ENCODE data around the gene RHOD.
A peak's percentile ranks its signal among the peaks of the same experiment; 100 is the strongest.

The RHOD gene

GRCh38 chr11:67044496-67044895, 12.2 kb upstream of the RHOD start:
- ATAC-seq (ENCODE audit: low read depth), result no peak

GRCh38 chr11:67045314-67045713, 11.3 kb upstream of the RHOD start:
- peak; percentile 78 for ATAC-seq (ENCODE audit: low read depth)
- Mint-ChIP-seq H3K4me3 (no peak overlapping the region), H3K36me3 (no peaks in the 10 kb centered on the region), H3K27me3 (peaks cover 39% of the 10 kb centered on the region), H3K9me3 (no peaks in the 10 kb centered on the region), H3K27ac (no peak overlapping the region), H3K4me1 (peaks cover 22% of the 10 kb centered on the region)
- no peak for DNase-seq (ENCODE audit: low spot score in 2 of 2)

More at GRCh38 chr11:67044496-67044895, 12.2 kb upstream of the RHOD start:
- no peak for DNase-seq (ENCODE audit: low spot score in 2 of 2)
- Mint-ChIP-seq H3K4me3 (no peak overlapping the region), H3K4me1 (peaks cover 22% of the 10 kb centered on the region), H3K27ac (no peak overlapping the region), H3K27me3 (peaks cover 47% of the 10 kb centered on the region), H3K9me3 (no peaks in the 10 kb centered on the region), H3K36me3 (no peaks in the 10 kb centered on the region)

GRCh38 chr11:67048515-67049130, 8.0 kb upstream of the RHOD start:
- H3K4me3 Mint-ChIP-seq, result no peak overlapping the region
- H3K27me3 Mint-ChIP-seq, result peaks cover 29% of the 10 kb centered on the region
- no peaks in the 10 kb centered on the region for H3K9me3 Mint-ChIP-seq
- ATAC-seq (ENCODE audit: low read depth) (no peak), DNase-seq (ENCODE audit: low spot score in 2 of 2) (no peak)
- H3K36me3 Mint-ChIP-seq, result no peaks in the 10 kb centered on the region
- H3K27ac Mint-ChIP-seq, result no peak overlapping the region
- H3K4me1 Mint-ChIP-seq, result peaks cover 10% of the 10 kb centered on the region

GRCh38 chr11:67050139-67050538, 6.5 kb upstream of the RHOD start:
- ATAC-seq (ENCODE audit: low read depth) (no peak), DNase-seq (ENCODE audit: low spot score in 2 of 2) (no peak)
- Mint-ChIP-seq H3K9me3 (no peaks in the 10 kb centered on the region), H3K4me1 (peaks cover 12% of the 10 kb centered on the region), H3K4me3 (no peak overlapping the region), H3K27ac (no peak overlapping the region), H3K36me3 (no peaks in the 10 kb centered on the region), H3K27me3 (peaks cover 28% of the 10 kb centered on the region)

GRCh38 chr11:67051180-67051893, 5.3 kb upstream of the RHOD start:
- no peak for DNase-seq (ENCODE audit: low spot score in 2 of 2)
- no peak for ATAC-seq (ENCODE audit: low read depth)
- H3K27ac Mint-ChIP-seq, result no peak overlapping the region
- H3K4me1 Mint-ChIP-seq, result peaks cover 10% of the 10 kb centered on the region
- peaks cover 28% of the 10 kb centered on the region for H3K27me3 Mint-ChIP-seq
- no peaks in the 10 kb centered on the region for H3K36me3 Mint-ChIP-seq
- no peak overlapping the region for H3K4me3 Mint-ChIP-seq
- no peaks in the 10 kb centered on the region for H3K9me3 Mint-ChIP-seq

- Mint-ChIP-seq H3K36me3 (no peaks in the 10 kb centered on the region), H3K27me3 (peaks cover 25% of the 10 kb centered on the region), H3K4me3 (no peak overlapping the region), H3K27ac (no peak overlapping the region), H3K9me3 (no peaks in the 10 kb centered on the region), H3K4me1 (peaks cover 8% of the 10 kb centered on the region)
- no peak for ATAC-seq (ENCODE audit: low read depth)
- no peak for DNase-seq (ENCODE audit: low spot score in 2 of 2)
Observed at GRCh38 chr11:67051945-67052488, 4.6 kb upstream of the RHOD start.

GRCh38 chr11:67052891-67053290, 3.8 kb upstream of the RHOD start:
- peaks cover 25% of the 10 kb centered on the region for H3K27me3 Mint-ChIP-seq
- H3K36me3 Mint-ChIP-seq, result no peaks in the 10 kb centered on the region
- H3K9me3 Mint-ChIP-seq, result no peaks in the 10 kb centered on the region
- DNase-seq (ENCODE audit: low spot score in 2 of 2) (no peak), ATAC-seq (ENCODE audit: low read depth) (no peak)
- H3K4me1 Mint-ChIP-seq, result peaks cover 8% of the 10 kb centered on the region
- no peak overlapping the region for H3K27ac Mint-ChIP-seq
- no peak overlapping the region for H3K4me3 Mint-ChIP-seq

GRCh38 chr11:67053896-67054329, 2.7 kb upstream of the RHOD start:
- no peak overlapping the region for H3K27ac Mint-ChIP-seq
- no peak for DNase-seq (ENCODE audit: low spot score in 2 of 2)
- ATAC-seq (ENCODE audit: low read depth), result peak; percentile 68
- H3K4me3 Mint-ChIP-seq, result no peak overlapping the region
- no peaks in the 10 kb centered on the region for H3K9me3 Mint-ChIP-seq
- peaks cover 25% of the 10 kb centered on the region for H3K27me3 Mint-ChIP-seq
- peaks cover 8% of the 10 kb centered on the region for H3K4me1 Mint-ChIP-seq
- H3K36me3 Mint-ChIP-seq, result no peaks in the 10 kb centered on the region

- no peak for DNase-seq (ENCODE audit: low spot score in 2 of 2)
- Mint-ChIP-seq H3K4me3 (no peak overlapping the region), H3K36me3 (no peaks in the 10 kb centered on the region), H3K27ac (no peak overlapping the region), H3K4me1 (peaks cover 8% of the 10 kb centered on the region), H3K9me3 (no peaks in the 10 kb centered on the region), H3K27me3 (peaks cover 23% of the 10 kb centered on the region)
- no peak for ATAC-seq (ENCODE audit: low read depth)
Observed at GRCh38 chr11:67054346-67054835, 2.3 kb upstream of the RHOD start.

- no peak overlapping the region for H3K27ac Mint-ChIP-seq
- H3K4me1 Mint-ChIP-seq, result peaks cover 8% of the 10 kb centered on the region
- H3K27me3 Mint-ChIP-seq, result peaks cover 23% of the 10 kb centered on the region
- DNase-seq (ENCODE audit: low spot score in 2 of 2) (no peak), ATAC-seq (ENCODE audit: low read depth) (no peak)
- H3K4me3 Mint-ChIP-seq, result no peak overlapping the region
- H3K36me3 Mint-ChIP-seq, result no peaks in the 10 kb centered on the region
- H3K9me3 Mint-ChIP-seq, result no peaks in the 10 kb centered on the region
Observed at GRCh38 chr11:67054836-67055523, 1.7 kb upstream of the RHOD start.

GRCh38 chr11:67055812-67056211, 835 bp upstream of the RHOD start:
- no peak overlapping the region for H3K27ac Mint-ChIP-seq

GRCh38 chr11:67057205-67057672, 592 bp downstream of the RHOD start:
- DNase-seq (ENCODE audit: low spot score in 2 of 2) (no peak), ATAC-seq (ENCODE audit: low read depth) (no peak)
- Mint-ChIP-seq H3K4me3 (peak overlapping the region; percentile 51), H3K27me3 (peaks cover 15% of the 10 kb centered on the region), H3K27ac (no peak overlapping the region), H3K4me1 (peaks cover 8% of the 10 kb centered on the region), H3K9me3 (no peaks in the 10 kb centered on the region), H3K36me3 (no peaks in the 10 kb centered on the region)

More at GRCh38 chr11:67055812-67056211, 835 bp upstream of the RHOD start:
- DNase-seq (ENCODE audit: low spot score in 2 of 2), result no peak
- H3K36me3 Mint-ChIP-seq, result no peaks in the 10 kb centered on the region
- no peak for ATAC-seq (ENCODE audit: low read depth)
- H3K4me3 Mint-ChIP-seq, result no peak overlapping the region
- H3K4me1 Mint-ChIP-seq, result peaks cover 8% of the 10 kb centered on the region
- H3K27me3 Mint-ChIP-seq, result peaks cover 23% of the 10 kb centered on the region
- no peaks in the 10 kb centered on the region for H3K9me3 Mint-ChIP-seq

- H3K27ac Mint-ChIP-seq, result no peak overlapping the region
- no peaks in the 10 kb centered on the region for H3K9me3 Mint-ChIP-seq
- peaks cover 12% of the 10 kb centered on the region for H3K27me3 Mint-ChIP-seq
- no peak overlapping the region for H3K4me3 Mint-ChIP-seq
- ATAC-seq (ENCODE audit: low read depth) (no peak), DNase-seq (ENCODE audit: low spot score in 2 of 2) (no peak)
- peaks cover 8% of the 10 kb centered on the region for H3K4me1 Mint-ChIP-seq
- no peaks in the 10 kb centered on the region for H3K36me3 Mint-ChIP-seq
Observed at GRCh38 chr11:67058506-67058905, 1.9 kb downstream of the RHOD start.

- ATAC-seq (ENCODE audit: low read depth) (no peak), DNase-seq (ENCODE audit: low spot score in 2 of 2) (no peak)
- Mint-ChIP-seq H3K4me1 (peaks cover 6% of the 10 kb centered on the region), H3K27me3 (peaks cover 7% of the 10 kb centered on the region), H3K27ac (no peak overlapping the region), H3K36me3 (no peaks in the 10 kb centered on the region), H3K9me3 (no peaks in the 10 kb centered on the region), H3K4me3 (no peak overlapping the region)
Observed at GRCh38 chr11:67059671-67060070, 3.0 kb downstream of the RHOD start.
